Caco-2 (cell line): ENCODE measurements around the gene ELFN1. TPM values are rescaled to one million over a fixed set of nuclear protein-coding genes. Genes with fewer than 3 reads are reported as not detected.

Experiments used
- BruUV-seq: library from RNA; stranded (reverse); fragments of 400-500 nt; replicated peaks from 2 replicates; lab custom pipeline; 2021; lab: Mats Ljungman, UMichigan
- CTCF ChIA-PET: fragments of 300-600 bp; sonication (Branson Sonifier 250); formaldehyde crosslinking; loops from one replicate; lab custom pipeline; 2022; ENCODE audit warnings: antibody characterized with exemption; lab: Charles Lee
- POLR2A ChIA-PET: fragments of 300-600 bp; sonication (Branson Sonifier 250); formaldehyde crosslinking; loops from one replicate; lab custom pipeline; 2022; ENCODE audit warnings: antibody characterized with exemption; lab: Charles Lee
- DNase-seq, 2 experiments: peaks; one replicate each; pipeline versions ENCODE4 v3.0.0 to v3.0.0-alpha.2; 2020 to 2022
- H3K27me3 ChIP-seq: replicated peaks from 2 replicates; pipeline ENCODE4 v1.6.0; 2011; ENCODE audit warnings: low read length; ENCODE audit not compliant: control insufficient read depth, insufficient read depth
- H3K36me3 ChIP-seq: 2 replicates; pipeline ENCODE4 v1.5.1; 2011; ENCODE audit warnings: low read length; ENCODE audit not compliant: control insufficient read depth, insufficient read depth
- H3K4me1 ChIP-seq: fragments of 250-450 bp; sonication (Bioruptor Pico); 2 replicates; pipeline ENCODE4 v1.5.1; 2020; ENCODE audit warnings: mild to moderate bottlenecking
- H3K4me3 ChIP-seq: 2 replicates; pipeline ENCODE4 v1.5.1; 2011; ENCODE audit warnings: low read depth, mild to moderate bottlenecking, control low read depth, low read length
- H3K9me3 ChIP-seq: fragments of 250-450 bp; sonication (Bioruptor Pico); 2 replicates; pipeline ENCODE4 v1.5.1; 2020; ENCODE audit warnings: mild to moderate bottlenecking, moderate library complexity
- H3K27ac Mint-ChIP-seq: one replicate; pipeline ENCODE4 v1.8.0; 2022; ENCODE audit warnings: mixed read lengths; ENCODE audit not compliant: unreplicated experiment
- H3K27me3 Mint-ChIP-seq: one replicate; pipeline ENCODE4 v1.8.0; 2022; ENCODE audit warnings: mixed read lengths; ENCODE audit not compliant: insufficient read depth, unreplicated experiment
- H3K36me3 Mint-ChIP-seq: one replicate; pipeline ENCODE4 v1.8.0; 2022; ENCODE audit warnings: mild to moderate bottlenecking, mixed read lengths; ENCODE audit not compliant: insufficient read depth, unreplicated experiment
- H3K4me1 Mint-ChIP-seq: one replicate; pipeline ENCODE4 v1.8.0; 2022; ENCODE audit warnings: low read depth, mixed read lengths; ENCODE audit not compliant: unreplicated experiment
- H3K4me3 Mint-ChIP-seq: one replicate; pipeline ENCODE4 v1.8.0; 2022; ENCODE audit warnings: mild to moderate bottlenecking, moderate library complexity, mixed read lengths; ENCODE audit not compliant: unreplicated experiment
- H3K9me3 Mint-ChIP-seq: one replicate; pipeline ENCODE4 v1.8.0; 2022; ENCODE audit warnings: mixed read lengths; ENCODE audit not compliant: unreplicated experiment
- CTCF ChIP-seq, 2 experiments: fragments of 200-600 bp in 1 of 2; IDR thresholded peaks; 1 replicate in 1 of 2; 2 replicates in 1 of 2; pipeline versions ENCODE4 v1.5.1 to v1.8.0; 2011 to 2022; ENCODE audit warnings: antibody characterized with exemption in 1 of 2, control low read depth in 1 of 2, inconsistent platforms in 1 of 2, low read depth in 1 of 2, low read length in 1 of 2, mild to moderate bottlenecking in 1 of 2, moderate library complexity in 1 of 2; ENCODE audit not compliant: insufficient read depth in 1 of 2, severe bottlenecking in 1 of 2, unreplicated experiment in 1 of 2
- intact Hi-C: fragments of 100-400 bp; cut with micrococcal nuclease; formaldehyde crosslinking; loops from one replicate; pipeline ENCODE4 v1.10.0; 2022; ENCODE audit not compliant: unreplicated experiment
- total RNA-seq: library from RNA; stranded (reverse); gene quantifications from 2 replicates; pipeline ENCODE4 v1.2.3, GENCODE V29; 2022

The ELFN1 gene
- total RNA-seq, 1 experiment from 2014 or later = 2.3 TPM

DNA sequence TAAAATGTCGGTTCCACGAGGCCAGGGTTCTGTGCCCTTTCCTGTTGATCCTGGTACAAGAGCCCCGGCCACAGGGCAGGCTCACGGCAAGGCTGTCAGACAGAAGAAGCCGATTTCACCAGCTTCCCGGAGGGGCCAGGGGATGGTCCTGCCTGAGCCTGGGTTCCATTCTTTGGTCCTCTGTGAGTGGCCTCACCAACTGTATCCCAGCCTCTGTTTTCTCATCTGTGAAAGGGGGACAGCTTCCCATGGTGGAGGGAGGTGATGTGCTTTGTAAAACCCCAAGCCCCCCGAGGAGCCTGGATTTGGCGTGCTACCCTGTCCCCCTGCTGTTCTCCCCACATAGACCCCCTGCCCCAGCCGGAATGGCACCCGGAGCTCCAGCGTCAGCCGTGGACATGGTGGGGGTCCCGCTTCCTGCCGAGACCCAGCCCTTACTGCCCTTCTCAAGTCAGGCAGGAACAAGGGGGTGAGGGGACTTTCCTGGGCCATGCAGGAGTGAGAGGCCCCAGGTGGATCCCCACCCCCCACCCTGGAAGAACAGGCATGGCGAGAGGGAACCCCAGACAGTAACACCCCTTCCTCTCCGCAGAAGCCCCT, 28.3 kb upstream of the ELFN1 start:
- POLR2A ChIA-PET = no interaction called here
- no peaks in the 10 kb centered on the region for H3K4me1 Mint-ChIP-seq
- H3K9me3 ChIP-seq = 0 out of 2 replicates have a peak, but pooled peaks cover 6% of the 10 kb centered on the region
- H3K4me3 Mint-ChIP-seq = no peak overlapping the region
- DNase-seq = no peak
- intact Hi-C loops = no loop called here
- H3K36me3 Mint-ChIP-seq = no peaks in the 10 kb centered on the region
- no peaks in the 10 kb centered on the region for H3K27me3 ChIP-seq
- H3K4me1 ChIP-seq = no peaks in the 10 kb centered on the region
- peaks cover 7% of the 10 kb centered on the region for H3K9me3 Mint-ChIP-seq
- CTCF ChIA-PET = no interaction called here
- H3K27ac Mint-ChIP-seq = no peak overlapping the region
- no peak for TF ChIP-seq CTCF (IDR thresholded peaks at IDR 0.05; ENCODE audit: insufficient read depth in 1 of 2, low read depth in 1 of 2, low read length in 1 of 2, severe bottlenecking in 1 of 2, unreplicated experiment in 1 of 2)
- no peak overlapping the region for H3K4me3 ChIP-seq
- no TSS peak for BruUV-seq
- peaks cover 6% of the 10 kb centered on the region for H3K27me3 Mint-ChIP-seq
- no peaks in the 10 kb centered on the region for H3K36me3 ChIP-seq

- ChIA-PET POLR2A (no interaction called here), CTCF (no interaction called here)
- no peaks in the 10 kb centered on the region for H3K27me3 ChIP-seq
- H3K4me1 ChIP-seq = no peaks in the 10 kb centered on the region
- intact Hi-C loops = no loop called here
- H3K36me3 ChIP-seq = no peaks in the 10 kb centered on the region
- H3K27ac Mint-ChIP-seq = no peak overlapping the region
- peaks cover 6% of the 10 kb centered on the region for H3K27me3 Mint-ChIP-seq
- no peaks in the 10 kb centered on the region for H3K4me1 Mint-ChIP-seq
- no TSS peak for BruUV-seq
- no peak overlapping the region for H3K4me3 Mint-ChIP-seq
- peaks cover 2% of the 10 kb centered on the region for H3K9me3 Mint-ChIP-seq
- no peaks in the 10 kb centered on the region for H3K36me3 Mint-ChIP-seq
- no peak for DNase-seq
- H3K9me3 ChIP-seq = 0 out of 2 replicates have a peak, but pooled peaks cover 2% of the 10 kb centered on the region
- no peak for TF ChIP-seq CTCF (IDR thresholded peaks at IDR 0.05; ENCODE audit: insufficient read depth in 1 of 2, low read depth in 1 of 2, low read length in 1 of 2, severe bottlenecking in 1 of 2, unreplicated experiment in 1 of 2)
- H3K4me3 ChIP-seq = no peak overlapping the region
These were observed 27.8 kb upstream of the ELFN1 start for GRCh38 chr7:1642291-1642731.

DNA sequence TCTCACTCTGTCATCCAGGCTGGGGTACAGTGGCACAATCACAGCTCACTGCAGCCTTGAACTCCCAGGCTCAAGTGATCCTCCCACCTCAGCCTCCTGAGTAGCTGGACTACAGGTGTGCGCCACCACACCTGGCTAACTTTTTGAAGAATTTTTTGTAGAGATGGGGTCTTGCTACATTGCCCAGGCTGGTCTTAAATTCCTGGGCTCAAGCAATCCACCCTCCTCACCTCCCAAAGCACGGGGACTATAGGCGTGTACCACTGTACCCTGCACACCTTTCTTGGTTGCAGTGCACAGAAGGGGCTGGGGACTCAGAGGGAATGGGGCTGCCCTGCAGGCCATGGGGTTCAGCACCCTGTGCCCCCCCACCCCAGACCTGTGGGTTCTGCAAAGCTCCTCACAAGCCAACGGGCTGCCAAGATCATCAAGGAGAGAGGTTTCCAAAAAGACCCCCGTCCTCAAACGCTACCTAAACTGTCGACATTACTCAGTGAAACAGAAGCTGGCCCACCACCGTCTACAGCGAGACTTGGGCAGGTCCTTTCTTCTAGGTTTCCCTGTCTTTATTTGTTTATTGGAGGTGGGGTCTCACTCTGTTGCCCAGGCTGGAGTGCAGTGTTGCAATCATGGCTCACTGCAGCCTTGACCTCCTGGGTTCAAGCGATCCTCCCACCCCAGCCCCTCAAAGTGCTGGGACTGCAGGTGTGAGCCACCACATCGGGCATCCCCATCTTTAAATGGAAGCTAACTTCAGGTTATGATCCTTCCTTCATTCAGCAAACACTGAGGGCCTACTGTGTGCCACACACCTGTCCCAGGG, 26.6 kb upstream of the ELFN1 start:
- no peaks in the 10 kb centered on the region for H3K27me3 ChIP-seq
- no peak overlapping the region for H3K4me3 ChIP-seq
- H3K9me3 ChIP-seq = no peaks in the 10 kb centered on the region
- H3K27ac Mint-ChIP-seq = no peak overlapping the region
- no peak for DNase-seq
- no peaks in the 10 kb centered on the region for H3K4me1 ChIP-seq
- H3K36me3 ChIP-seq = no peaks in the 10 kb centered on the region
- intact Hi-C loops = no loop called here
- ChIA-PET POLR2A (no interaction called here), CTCF (no interaction called here)
- TF ChIP-seq CTCF (IDR thresholded peaks at IDR 0.05; ENCODE audit: insufficient read depth in 1 of 2, low read depth in 1 of 2, low read length in 1 of 2, severe bottlenecking in 1 of 2, unreplicated experiment in 1 of 2) = no peak
- peaks cover 6% of the 10 kb centered on the region for H3K27me3 Mint-ChIP-seq
- no TSS peak for BruUV-seq
- no peaks in the 10 kb centered on the region for H3K36me3 Mint-ChIP-seq
- no peaks in the 10 kb centered on the region for H3K9me3 Mint-ChIP-seq
- H3K4me3 Mint-ChIP-seq = no peak overlapping the region
- no peaks in the 10 kb centered on the region for H3K4me1 Mint-ChIP-seq
